T47D (cell line): ENCODE data around the gene DEPDC5.
"Not testable (repeated sequence)": the region's sequence is repeated elsewhere in the genome, so short reads cannot be mapped to it uniquely, and the experiment has no call there.

Source experiments
- DNase-seq, 2 experiments: peaks; one replicate each; pipeline versions ENCODE4 v3.0.0 to v3.0.0-alpha.2; 2011 to 2012; ENCODE audit warnings: low read depth in 1 of 2, low spot score in 1 of 2
- JUND ChIP-seq: IDR thresholded peaks from 2 replicates; pipeline ENCODE4 v1.6.1; 2012; ENCODE audit warnings: low read depth
- in situ Hi-C: cut with HindIII; loops from 2 replicates; pipeline ENCODE4 v1.10.0; 2016; ENCODE audit warnings: low sequenced_read_pairs, low pct_unique_long_range_greater_than_20kb

Gene DEPDC5

GRCh38 chr22:31753634-31754501 lies at the start of gene DEPDC5:
DEPDC5 (plus strand) TSS chr22:31754019; CDS start chr22:31754922, 903 bp downstream.
- in situ Hi-C loops = no loop called here
- DNase-seq = peak; percentile 56 to 96
- no peak for TF ChIP-seq JUND

- in situ Hi-C loops = no loop called here
- TF ChIP-seq JUND = no peak
- DNase-seq = no peak
These were observed 46.3 kb upstream of the DEPDC5 start for GRCh38 chr22:31707519-31707918.

DNA sequence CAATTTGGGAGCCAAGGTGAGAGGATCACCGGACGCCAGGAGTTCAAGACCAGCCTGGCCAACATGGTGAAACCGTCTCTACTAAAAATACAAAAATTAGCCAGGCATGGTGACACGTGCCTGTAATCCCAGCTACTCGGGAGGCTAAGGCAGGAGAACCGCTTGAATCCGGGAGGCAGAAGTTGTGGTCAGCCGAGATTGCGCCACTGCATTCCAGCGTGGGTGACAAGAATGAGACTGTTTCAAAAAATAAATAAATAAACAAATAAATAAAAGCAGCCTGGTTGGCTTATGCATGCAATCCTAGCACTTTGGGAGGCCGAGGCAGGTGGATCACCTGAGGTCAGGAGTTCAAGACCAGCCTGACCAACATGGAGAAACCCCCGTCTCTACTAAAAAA lies 42.6 kb upstream of the DEPDC5 start:
- DNase-seq, in situ Hi-C loops: not testable (repeated sequence)

DNA sequence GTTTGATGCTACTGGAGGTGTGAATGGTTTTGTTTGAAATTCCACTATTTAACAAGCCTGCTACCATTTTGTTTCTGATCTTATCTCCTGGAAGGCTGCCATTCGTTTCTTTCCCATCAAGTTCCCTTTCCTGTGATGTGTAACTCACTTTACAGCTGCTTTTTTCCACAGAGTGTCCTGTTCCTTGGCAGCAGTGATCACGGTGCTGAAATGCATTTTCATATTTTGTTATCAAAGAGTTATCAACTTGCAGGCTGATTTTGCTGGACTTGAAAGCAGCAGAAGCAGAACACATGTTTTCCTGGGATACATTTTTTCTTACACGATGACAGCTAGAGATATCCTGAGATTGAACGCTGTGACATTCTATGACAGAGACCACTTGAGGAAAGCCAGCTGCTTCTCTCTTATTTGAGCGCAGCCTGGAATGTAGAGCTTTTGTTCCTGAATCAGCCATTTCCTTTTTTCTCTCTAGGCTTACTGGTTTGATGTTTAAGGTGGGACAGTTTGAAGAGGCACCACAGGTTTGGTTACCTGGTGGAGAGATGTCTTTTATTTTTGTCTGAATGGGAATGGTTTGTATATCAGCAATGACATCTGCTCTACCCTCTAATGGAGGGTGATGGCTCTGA lies 38.6 kb upstream of the DEPDC5 start:
- in situ Hi-C loops = no loop called here
- no peak for TF ChIP-seq JUND
- DNase-seq = no peak

- no peak for TF ChIP-seq JUND
- in situ Hi-C loops = no loop called here
- DNase-seq = no peak
These were observed 33.9 kb upstream of the DEPDC5 start for GRCh38 chr22:31719850-31720471.

- no peak for TF ChIP-seq JUND
- no peak for DNase-seq
- in situ Hi-C loops = no loop called here
These were observed 30.1 kb upstream of the DEPDC5 start for GRCh38 chr22:31723723-31724122.

- TF ChIP-seq JUND = no peak
- DNase-seq = no peak
- in situ Hi-C loops = no loop called here
These were observed 27.1 kb upstream of the DEPDC5 start for GRCh38 chr22:31726692-31727091.

DNA sequence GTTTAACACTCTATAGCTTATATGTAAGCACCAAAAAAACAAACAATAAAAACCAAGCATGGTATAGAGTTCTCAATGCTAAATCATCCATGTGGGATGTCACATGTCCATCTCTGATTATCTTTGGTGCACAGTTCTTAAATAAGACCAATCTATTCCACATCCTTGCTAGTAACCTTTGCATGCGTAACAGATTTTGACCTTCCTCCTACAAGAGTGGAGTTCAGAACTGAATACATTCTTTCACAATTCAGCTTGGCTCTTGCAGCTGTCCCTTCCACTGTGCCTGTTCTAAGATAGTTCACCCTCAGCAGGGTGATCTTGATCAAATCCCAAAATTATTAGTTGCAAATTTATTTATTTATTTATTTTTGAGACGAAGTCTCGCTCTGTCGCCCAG lies 25.0 kb upstream of the DEPDC5 start:
- no peak for DNase-seq
- TF ChIP-seq JUND = no peak
- in situ Hi-C loops = no loop called here

GRCh38 chr22:31730344-31730711 lies 23.5 kb upstream of the DEPDC5 start:
- in situ Hi-C loops = no loop called here
- no peak for DNase-seq
- TF ChIP-seq JUND = no peak

- DNase-seq = no peak
- in situ Hi-C loops = no loop called here
- no peak for TF ChIP-seq JUND
These were observed 21.6 kb upstream of the DEPDC5 start for GRCh38 chr22:31732089-31732829.

GRCh38 chr22:31733580-31734079 lies 20.2 kb upstream of the DEPDC5 start:
- DNase-seq = no peak
- in situ Hi-C loops = no loop called here
- TF ChIP-seq JUND = no peak

DNA sequence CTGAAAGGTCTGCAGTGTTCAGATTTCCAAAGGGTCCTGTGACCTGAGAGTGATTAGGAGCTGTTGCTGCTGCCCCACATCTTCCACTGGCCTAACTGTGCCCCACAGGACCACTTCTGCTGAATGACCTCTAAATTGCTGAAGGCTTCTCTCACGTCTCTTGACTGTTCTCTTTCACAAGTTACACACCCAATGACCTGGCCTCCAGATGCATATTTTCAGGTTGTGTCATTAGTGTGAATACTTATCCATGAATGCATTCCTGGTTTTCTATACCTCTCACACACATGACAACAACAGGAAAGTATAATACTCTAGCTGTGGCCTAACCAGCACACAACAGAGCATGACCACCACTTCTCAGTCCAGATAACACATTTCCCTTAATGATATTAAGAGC lies 19.3 kb upstream of the DEPDC5 start:
- TF ChIP-seq JUND = no peak
- in situ Hi-C loops = no loop called here
- no peak for DNase-seq
